ENCODE measurements around the gene KCNK5.
A peak's percentile ranks its signal among the peaks of the same experiment; 100 is the strongest.

Gene KCNK5

GRCh38 chr6:39170860-39171259 lies 58.4 kb downstream of the KCNK5 start:
- DNase-seq: no peak

GRCh38 chr6:39170389-39170788 lies 58.9 kb downstream of the KCNK5 start:
- DNase-seq: no peak

- DNase-seq: no peak
Observed at GRCh38 chr6:39169448-39170344, 59.6 kb downstream of the KCNK5 start.

GRCh38 chr6:39167866-39168625 lies 61.2 kb downstream of the KCNK5 start:
- DNase-seq: no peak

- no peak for DNase-seq
Observed at GRCh38 chr6:39167321-39167720, 62.0 kb downstream of the KCNK5 start.

GRCh38 chr6:39166912-39167290 lies 62.4 kb downstream of the KCNK5 start:
- no peak for DNase-seq

GRCh38 chr6:39166189-39166911 lies 62.9 kb downstream of the KCNK5 start:
- peak; percentile 59 for DNase-seq

GRCh38 chr6:39157511-39157910 lies 71.8 kb downstream of the KCNK5 start:
- DNase-seq: no peak

GRCh38 chr6:39156801-39157200 lies 72.5 kb downstream of the KCNK5 start:
- no peak for DNase-seq

- DNase-seq: no peak
Observed at GRCh38 chr6:39154705-39155104, 74.6 kb downstream of the KCNK5 start.

GRCh38 chr6:39153766-39154397 lies 75.4 kb downstream of the KCNK5 start:
- DNase-seq: no peak

GRCh38 chr6:39152262-39152661 lies 77.0 kb downstream of the KCNK5 start:
- DNase-seq: no peak

GRCh38 chr6:39151211-39151610 lies 78.1 kb downstream of the KCNK5 start:
- no peak for DNase-seq

GRCh38 chr6:39144481-39145173 lies 84.6 kb downstream of the KCNK5 start:
- no peak for DNase-seq

- no peak for DNase-seq
Observed at GRCh38 chr6:39143238-39143930, 85.9 kb downstream of the KCNK5 start.

- no peak for DNase-seq
Observed at GRCh38 chr6:39140556-39141167, 88.6 kb downstream of the KCNK5 start.

All from effector CD8-positive, alpha-beta T cell (primary cell).